ENCODE data around the gene TDRD1.

GRCh38 chr10:114183563-114183962 is 4.4 kb downstream of the TDRD1 start:
- TF ChIP-seq RARB (CRISPR knock-in tag; IDR thresholded peaks at IDR 0.05) (no peak), OSR1 (CRISPR knock-in tag; IDR thresholded peaks at IDR 0.05) (no peak), CSRNP3 (CRISPR knock-in tag; IDR thresholded peaks at IDR 0.05) (no peak), PATZ1 (CRISPR knock-in tag; IDR thresholded peaks at IDR 0.05; ENCODE audit: borderline replicate concordance) (no peak), TOX (CRISPR knock-in tag; IDR thresholded peaks at IDR 0.05; ENCODE audit: borderline replicate concordance) (no peak), ARNTL (CRISPR knock-in tag; IDR thresholded peaks at IDR 0.05; ENCODE audit: borderline replicate concordance, low read depth) (no peak), BACH2 (CRISPR knock-in tag; IDR thresholded peaks at IDR 0.05; ENCODE audit: borderline replicate concordance) (no peak), GLIS3 (CRISPR knock-in tag; IDR thresholded peaks at IDR 0.05) (no peak), ESRRG (CRISPR knock-in tag; IDR thresholded peaks at IDR 0.05) (no peak), ZC3H10 (CRISPR knock-in tag; IDR thresholded peaks at IDR 0.05) (no peak), ZFP30 (CRISPR knock-in tag; IDR thresholded peaks at IDR 0.05) (no peak), CREB5 (CRISPR knock-in tag; IDR thresholded peaks at IDR 0.05; ENCODE audit: low read depth) (no peak), TSHZ2 (CRISPR knock-in tag; IDR thresholded peaks at IDR 0.05) (no peak)

Measured in SK-N-SH treated with all-trans-retinoic acid at 6 μM for 48 hours (cell line).